Measurements from ENCODE around the gene SLC22A17.

DNA sequence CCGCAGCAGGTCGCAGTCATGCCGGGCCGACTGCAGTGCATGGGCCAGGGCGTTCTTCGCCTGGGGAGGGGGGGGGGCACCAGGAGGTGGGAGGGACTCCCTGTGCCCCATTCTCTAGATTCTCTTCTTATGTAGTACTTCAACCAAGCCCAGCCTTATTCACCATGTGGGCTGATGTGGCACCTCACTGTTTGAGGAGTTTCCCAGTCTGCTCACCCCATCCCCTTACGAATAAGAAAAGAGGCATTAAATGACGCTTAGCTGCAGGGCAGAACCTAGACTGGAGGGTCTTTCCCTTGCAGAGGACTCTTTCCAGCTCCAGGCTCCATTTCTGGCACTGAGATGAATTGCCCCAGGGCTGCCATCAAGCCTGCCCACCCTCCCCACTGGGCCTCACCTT lies 36.3 kb upstream of the SLC22A17 start:
- TF ChIP-seq ELF4 (IDR thresholded peaks at IDR 0.05) (no peak), SP1 (IDR thresholded peaks at IDR 0.05) (no peak), TARDBP (IDR thresholded peaks at IDR 0.05) (no peak), FOXK2 (IDR thresholded peaks at IDR 0.05) (no peak), SUZ12 (IDR thresholded peaks at IDR 0.05) (no peak), PKNOX1 (IDR thresholded peaks at IDR 0.05) (no peak)

Data from HEK293T (cell line).